Chondrocyte (in vitro differentiated cells): ENCODE data around the gene PDPK1. TPM values are rescaled to one million over a fixed set of nuclear protein-coding genes. Genes with fewer than 3 reads are reported as not detected.
"Not testable (repeated sequence)": the region's sequence is repeated elsewhere in the genome, so short reads cannot be mapped to it uniquely, and the experiment has no call there.

ENCODE experiments used
- DNase-seq: peaks from one replicate; pipeline ENCODE4 v3.0.0; 2021; ENCODE audit warnings: mixed read lengths, low spot score
- H3K27ac Mint-ChIP-seq: one replicate; pipeline ENCODE4 v1.8.0; 2021; ENCODE audit warnings: mild to moderate bottlenecking, moderate library complexity, mixed read lengths; ENCODE audit not compliant: unreplicated experiment
- H3K27me3 Mint-ChIP-seq: 2 replicates; pipeline ENCODE4 v1.8.0; 2021; ENCODE audit warnings: low read depth, mixed read lengths
- H3K36me3 Mint-ChIP-seq: 2 replicates; pipeline ENCODE4 v1.8.0; 2021; ENCODE audit warnings: low read depth, mixed read lengths
- H3K4me1 Mint-ChIP-seq: 2 replicates; pipeline ENCODE4 v1.8.0; 2021; ENCODE audit warnings: low read depth, mild to moderate bottlenecking, mixed read lengths
- H3K4me3 Mint-ChIP-seq: one replicate; pipeline ENCODE4 v1.8.0; 2021; ENCODE audit warnings: mild to moderate bottlenecking, moderate library complexity, mixed read lengths; ENCODE audit not compliant: unreplicated experiment
- H3K9me3 Mint-ChIP-seq: 2 replicates; pipeline ENCODE4 v1.8.0; 2021; ENCODE audit warnings: low read depth, mixed read lengths
- CTCF ChIP-seq: fragments of 200-600 bp; sonication (generic); IDR thresholded peaks from 2 replicates; pipeline ENCODE4 v1.5.0; 2021; ENCODE audit warnings: antibody characterized with exemption, mild to moderate bottlenecking, moderate library complexity
- microRNA-seq: library from miRNA; unstranded; fragments of <30 nt; microRNA quantifications from one replicate; pipeline ENCODE4 v1.2.0, GENCODE V29; 2020; ENCODE audit warnings: borderline number of aligned reads
- total RNA-seq: library from RNA; stranded (reverse); gene quantifications from 3 replicates; pipeline ENCODE4 v1.2.1, GENCODE V29; 2021

The PDPK1 gene
- total RNA-seq, 1 donor from 2014 or later = 39.6 TPM

DNA sequence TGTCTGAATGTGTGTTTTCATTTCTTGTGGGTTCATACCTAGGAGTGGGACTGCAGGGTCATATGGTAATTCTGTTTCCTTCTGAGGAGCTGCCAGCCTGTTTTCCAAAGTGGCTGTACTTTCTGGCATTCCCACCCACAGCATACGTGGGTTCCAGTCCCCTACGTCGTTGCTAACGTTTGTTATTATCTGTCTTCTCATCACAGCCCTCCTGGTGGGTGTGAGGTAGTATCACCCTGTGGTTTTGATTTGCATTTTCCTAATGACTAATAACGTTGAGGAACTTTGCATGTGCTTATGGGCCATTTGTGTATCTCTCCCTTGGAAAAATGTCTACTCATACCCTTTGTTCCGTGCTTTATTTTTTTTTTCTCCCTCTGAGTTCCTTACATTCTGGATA lies 89.3 kb downstream of the PDPK1 start:
- DNase-seq, H3K27ac Mint-ChIP-seq, H3K36me3 Mint-ChIP-seq, H3K27me3 Mint-ChIP-seq, H3K4me3 Mint-ChIP-seq, H3K9me3 Mint-ChIP-seq, H3K4me1 Mint-ChIP-seq: not testable (repeated sequence)

- H3K27me3 Mint-ChIP-seq, H3K27ac Mint-ChIP-seq, H3K4me3 Mint-ChIP-seq, H3K4me1 Mint-ChIP-seq, H3K9me3 Mint-ChIP-seq, DNase-seq, H3K36me3 Mint-ChIP-seq: not testable (repeated sequence)
These were observed 93.4 kb downstream of the PDPK1 start for GRCh38 chr16:2631203-2631602.

GRCh38 chr16:2632291-2632690 lies 94.5 kb downstream of the PDPK1 start:
- H3K9me3 Mint-ChIP-seq, H3K27me3 Mint-ChIP-seq, H3K4me3 Mint-ChIP-seq, H3K36me3 Mint-ChIP-seq, H3K4me1 Mint-ChIP-seq, H3K27ac Mint-ChIP-seq, DNase-seq: not testable (repeated sequence)

- not testable (repeated sequence) for H3K9me3 Mint-ChIP-seq, H3K4me3 Mint-ChIP-seq, DNase-seq, H3K27ac Mint-ChIP-seq, H3K36me3 Mint-ChIP-seq, H3K27me3 Mint-ChIP-seq, H3K4me1 Mint-ChIP-seq
- TF ChIP-seq CTCF = peak; percentile 21
These were observed 101.4 kb downstream of the PDPK1 start for GRCh38 chr16:2639071-2639721.

DNA sequence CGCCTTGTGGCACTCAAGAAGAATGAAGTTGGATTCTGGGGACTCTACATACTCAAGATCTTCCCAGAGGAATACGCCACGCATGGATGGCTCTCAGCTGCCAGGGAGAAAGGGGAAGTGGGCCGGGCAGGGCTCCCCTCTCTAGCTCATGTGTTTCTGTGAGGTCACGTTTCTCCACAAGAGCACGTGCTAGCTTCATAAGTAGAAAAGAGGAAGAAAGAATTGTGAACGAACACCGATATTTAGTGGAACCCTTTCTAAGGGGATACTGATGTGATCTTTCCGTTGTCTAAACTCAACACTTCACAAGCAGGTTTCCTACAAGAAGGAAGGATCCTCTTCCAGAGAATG lies 101.9 kb downstream of the PDPK1 start:
- not testable (repeated sequence) for H3K27ac Mint-ChIP-seq, DNase-seq, H3K4me3 Mint-ChIP-seq, H3K4me1 Mint-ChIP-seq, H3K9me3 Mint-ChIP-seq, H3K27me3 Mint-ChIP-seq, H3K36me3 Mint-ChIP-seq

DNA sequence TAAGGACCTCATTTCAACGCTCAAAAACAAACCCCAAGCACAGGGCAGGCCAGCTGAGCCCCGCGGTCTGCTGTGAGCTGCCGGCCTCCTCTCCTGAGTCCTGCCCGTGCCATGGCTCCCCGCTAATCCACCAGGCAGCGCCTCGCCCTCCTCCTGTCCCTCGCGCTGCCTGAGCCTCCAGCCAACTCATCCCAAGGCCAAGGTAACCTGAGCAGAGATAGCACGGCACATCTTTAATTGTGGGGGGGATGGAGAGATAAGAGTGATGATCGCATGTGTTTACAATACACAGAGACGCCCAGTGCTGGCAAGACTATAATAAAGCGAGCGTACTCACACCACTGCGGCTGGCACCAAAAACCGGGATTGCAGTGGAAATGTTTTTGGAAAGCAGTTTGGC lies 104.7 kb downstream of the PDPK1 start:
- H3K4me1 Mint-ChIP-seq, H3K36me3 Mint-ChIP-seq, H3K27me3 Mint-ChIP-seq, H3K27ac Mint-ChIP-seq, H3K4me3 Mint-ChIP-seq, DNase-seq, H3K9me3 Mint-ChIP-seq: not testable (repeated sequence)

DNA sequence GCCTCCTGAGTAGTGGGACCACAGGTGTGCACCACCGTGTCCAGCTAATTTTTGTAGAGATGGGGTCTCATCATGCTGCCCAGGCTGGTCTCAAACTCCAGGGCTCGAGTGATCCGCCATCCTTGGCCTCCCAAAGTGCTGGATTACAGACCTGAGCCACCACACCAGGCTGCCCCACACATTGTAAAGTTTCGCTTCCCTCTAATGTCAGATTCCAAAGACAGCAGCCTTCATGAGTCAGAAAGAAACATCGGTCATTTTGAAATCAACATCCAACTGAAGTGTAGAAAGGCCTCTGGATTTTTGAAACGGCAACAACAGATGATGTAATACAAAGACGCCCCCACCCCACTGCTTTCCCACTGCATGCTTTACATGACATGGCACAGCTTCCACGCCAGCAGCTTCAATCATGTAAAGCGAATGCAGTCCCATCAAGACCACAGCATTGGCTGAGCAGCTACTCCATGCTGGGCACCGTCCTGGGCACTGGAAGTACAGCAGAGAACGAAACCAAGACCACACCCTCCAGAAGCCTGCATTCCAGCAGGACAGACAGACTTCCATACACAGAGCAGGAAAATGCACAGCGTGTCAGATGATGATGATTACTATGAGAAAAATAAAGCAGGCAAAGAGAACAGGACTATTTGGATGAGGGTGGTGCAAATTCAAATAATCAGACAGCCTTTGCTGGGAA lies 107.1 kb downstream of the PDPK1 start:
- H3K4me3 Mint-ChIP-seq, H3K27ac Mint-ChIP-seq, H3K27me3 Mint-ChIP-seq, H3K36me3 Mint-ChIP-seq, H3K4me1 Mint-ChIP-seq, H3K9me3 Mint-ChIP-seq, DNase-seq: not testable (repeated sequence)

DNA sequence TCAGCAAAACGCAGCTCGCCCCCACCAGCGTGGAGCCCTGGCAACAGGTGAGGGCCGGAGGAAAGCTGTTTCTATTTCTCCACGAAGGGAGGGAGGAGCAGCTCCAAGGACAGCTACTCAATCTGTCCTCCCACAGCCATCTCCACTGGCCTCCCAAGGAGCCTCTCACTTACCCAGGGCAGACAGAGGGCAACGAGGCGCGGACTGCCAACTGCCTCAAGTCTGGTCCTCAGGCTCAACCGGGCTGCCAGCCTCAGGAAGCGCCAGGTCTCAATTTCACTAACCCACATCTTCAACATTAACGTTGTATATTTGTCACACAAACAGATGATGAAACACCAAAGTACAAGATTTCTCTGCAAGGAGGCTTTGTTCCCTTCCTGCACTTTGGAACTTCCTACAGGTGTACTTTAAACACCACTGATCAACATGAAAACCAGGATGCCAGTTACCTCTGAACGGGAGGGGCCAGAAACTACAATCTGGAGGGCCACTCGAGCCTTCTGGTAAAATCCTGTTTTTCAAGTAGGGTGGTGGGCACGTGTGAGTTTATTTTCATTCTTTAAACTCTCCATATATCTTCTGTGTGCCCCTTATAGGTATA lies 113.5 kb downstream of the PDPK1 start:
- H3K4me1 Mint-ChIP-seq, H3K36me3 Mint-ChIP-seq, H3K27me3 Mint-ChIP-seq, H3K9me3 Mint-ChIP-seq, DNase-seq, H3K27ac Mint-ChIP-seq, H3K4me3 Mint-ChIP-seq: not testable (repeated sequence)

Small RNA genes lying within 50 kb of the gene (microRNA-seq; reads per million reads assigned to microRNA genes)
- gene MIR3178 = 1.7 reads per million

Other genes with a start within 250 kb of the PDPK1 start
- gene ABCA3, start 197.3 kb upstream of the PDPK1 start, total RNA-seq = 16.3 to 27.3 TPM (median 26.0 TPM) in 3 replicates
- gene CCNF, start 108.6 kb upstream of the PDPK1 start, total RNA-seq = 4.9 to 7.7 TPM (median 7.6 TPM) in 3 replicates
- gene TEDC2, start 77.9 kb upstream of the PDPK1 start, total RNA-seq = 3.9 to 6.5 TPM (median 5.5 TPM) in 3 replicates
- gene NTN3, start 66.7 kb upstream of the PDPK1 start, total RNA-seq = 1.5 to 2.1 TPM (median 1.8 TPM) in 3 replicates
- gene TBC1D24, start 62.9 kb upstream of the PDPK1 start, total RNA-seq = 17.9 to 19.6 TPM (median 18.7 TPM) in 3 replicates
- gene ATP6V0C, start 24.1 kb upstream of the PDPK1 start, total RNA-seq = 168 to 200 TPM (median 197 TPM) in 3 replicates
- 35.4 to 37.0 TPM (median 36.3 TPM) in 3 replicates for gene AMDHD2, start 17.6 kb upstream of the PDPK1 start, total RNA-seq
- gene CEMP1, start 6.6 kb upstream of the PDPK1 start, total RNA-seq = not detected in 3 replicates
- 27.3 to 29.7 TPM (median 27.4 TPM) in 3 replicates for gene KCTD5, start 144.5 kb downstream of the PDPK1 start, total RNA-seq
- gene PRSS27, start 182.2 kb downstream of the PDPK1 start, total RNA-seq = 2.8 to 4.3 TPM (median 3.1 TPM) in 3 replicates
- gene SRRM2, start 214.6 kb downstream of the PDPK1 start, total RNA-seq = 363 to 615 TPM (median 378 TPM) in 3 replicates
- gene ELOB, start 239.3 kb downstream of the PDPK1 start, total RNA-seq = 205 to 231 TPM (median 225 TPM) in 3 replicates
- not detected in 3 replicates for gene PRSS33, start 249.5 kb downstream of the PDPK1 start, total RNA-seq